MM.1S (cell line): ENCODE results near the gene ZNF827.

Source experiments
- EZH2 ChIP-seq: fragments of 300-600 bp; sonication (generic); optimal IDR thresholded peaks from 2 replicates; pipeline ENCODE3; 2017; ENCODE audit warnings: low read depth, mild to moderate bottlenecking, antibody characterized with exemption, low read length, mixed read lengths
- EZH2phosphoT487 ChIP-seq: fragments of 300-600 bp; sonication (generic); IDR thresholded peaks from 2 replicates; pipeline ENCODE4 v1.6.1; 2018; ENCODE audit warnings: antibody characterized with exemption, low read length
- TF ChIP-seq, protein P1 (sequence below): fragments of 300-600 bp; sonication (generic); IDR thresholded peaks from 2 replicates; pipeline ENCODE4 v1.5.1; 2016; ENCODE audit warnings: antibody characterized with exemption, low read length, mixed read lengths

DNA sequence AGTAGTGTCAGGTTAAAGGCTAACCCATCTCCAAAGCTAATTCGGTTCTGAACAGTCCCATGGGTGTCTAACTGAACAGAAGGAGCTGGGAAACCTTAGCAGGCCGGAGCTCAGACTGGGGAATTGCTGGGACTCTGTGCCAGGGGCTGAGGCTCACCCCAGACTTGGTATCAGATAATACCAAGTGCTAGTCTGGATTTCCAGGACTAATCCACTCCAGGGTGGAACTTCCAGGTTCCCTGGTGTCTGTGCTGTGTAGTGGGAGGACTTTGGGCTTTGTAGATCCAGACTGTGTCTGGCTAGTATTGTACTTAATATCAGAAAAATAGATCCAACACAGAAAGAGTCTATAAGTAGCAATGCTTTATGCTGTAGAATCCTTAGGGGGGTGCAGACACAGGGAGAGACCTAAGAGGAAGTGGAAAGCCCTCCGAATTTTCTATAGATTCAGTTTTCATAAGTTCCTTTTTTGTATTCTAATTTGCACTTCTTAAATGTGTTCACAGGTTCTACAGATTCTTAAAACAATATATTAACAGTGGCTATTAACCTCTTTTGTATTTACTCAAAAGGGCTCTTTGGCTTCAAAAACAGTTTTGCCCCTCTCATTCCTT, 4.1 kb downstream of the ZNF827 start:
- TF ChIP-seq, protein P1, sequence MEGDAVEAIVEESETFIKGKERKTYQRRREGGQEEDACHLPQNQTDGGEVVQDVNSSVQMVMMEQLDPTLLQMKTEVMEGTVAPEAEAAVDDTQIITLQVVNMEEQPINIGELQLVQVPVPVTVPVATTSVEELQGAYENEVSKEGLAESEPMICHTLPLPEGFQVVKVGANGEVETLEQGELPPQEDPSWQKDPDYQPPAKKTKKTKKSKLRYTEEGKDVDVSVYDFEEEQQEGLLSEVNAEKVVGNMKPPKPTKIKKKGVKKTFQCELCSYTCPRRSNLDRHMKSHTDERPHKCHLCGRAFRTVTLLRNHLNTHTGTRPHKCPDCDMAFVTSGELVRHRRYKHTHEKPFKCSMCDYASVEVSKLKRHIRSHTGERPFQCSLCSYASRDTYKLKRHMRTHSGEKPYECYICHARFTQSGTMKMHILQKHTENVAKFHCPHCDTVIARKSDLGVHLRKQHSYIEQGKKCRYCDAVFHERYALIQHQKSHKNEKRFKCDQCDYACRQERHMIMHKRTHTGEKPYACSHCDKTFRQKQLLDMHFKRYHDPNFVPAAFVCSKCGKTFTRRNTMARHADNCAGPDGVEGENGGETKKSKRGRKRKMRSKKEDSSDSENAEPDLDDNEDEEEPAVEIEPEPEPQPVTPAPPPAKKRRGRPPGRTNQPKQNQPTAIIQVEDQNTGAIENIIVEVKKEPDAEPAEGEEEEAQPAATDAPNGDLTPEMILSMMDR: no peak
- no peak for TF ChIP-seq EZH2
- no peak for TF ChIP-seq EZH2phosphoT487
